HG03378 (cell line): ENCODE measurements around the gene DPPA5.
"Not testable (repeated sequence)": the region's sequence is repeated elsewhere in the genome, so short reads cannot be mapped to it uniquely, and the experiment has no call there.

Source experiments
- ATAC-seq: cut with Tn5 transposase; IDR thresholded peaks from one replicate; pipeline ENCODE4 v1.9.1; 2021; ENCODE audit warnings: mild to moderate bottlenecking, moderate library complexity; ENCODE audit not compliant: unreplicated experiment

Gene DPPA5, protein sequence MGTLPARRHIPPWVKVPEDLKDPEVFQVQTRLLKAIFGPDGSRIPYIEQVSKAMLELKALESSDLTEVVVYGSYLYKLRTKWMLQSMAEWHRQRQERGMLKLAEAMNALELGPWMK

DNA sequence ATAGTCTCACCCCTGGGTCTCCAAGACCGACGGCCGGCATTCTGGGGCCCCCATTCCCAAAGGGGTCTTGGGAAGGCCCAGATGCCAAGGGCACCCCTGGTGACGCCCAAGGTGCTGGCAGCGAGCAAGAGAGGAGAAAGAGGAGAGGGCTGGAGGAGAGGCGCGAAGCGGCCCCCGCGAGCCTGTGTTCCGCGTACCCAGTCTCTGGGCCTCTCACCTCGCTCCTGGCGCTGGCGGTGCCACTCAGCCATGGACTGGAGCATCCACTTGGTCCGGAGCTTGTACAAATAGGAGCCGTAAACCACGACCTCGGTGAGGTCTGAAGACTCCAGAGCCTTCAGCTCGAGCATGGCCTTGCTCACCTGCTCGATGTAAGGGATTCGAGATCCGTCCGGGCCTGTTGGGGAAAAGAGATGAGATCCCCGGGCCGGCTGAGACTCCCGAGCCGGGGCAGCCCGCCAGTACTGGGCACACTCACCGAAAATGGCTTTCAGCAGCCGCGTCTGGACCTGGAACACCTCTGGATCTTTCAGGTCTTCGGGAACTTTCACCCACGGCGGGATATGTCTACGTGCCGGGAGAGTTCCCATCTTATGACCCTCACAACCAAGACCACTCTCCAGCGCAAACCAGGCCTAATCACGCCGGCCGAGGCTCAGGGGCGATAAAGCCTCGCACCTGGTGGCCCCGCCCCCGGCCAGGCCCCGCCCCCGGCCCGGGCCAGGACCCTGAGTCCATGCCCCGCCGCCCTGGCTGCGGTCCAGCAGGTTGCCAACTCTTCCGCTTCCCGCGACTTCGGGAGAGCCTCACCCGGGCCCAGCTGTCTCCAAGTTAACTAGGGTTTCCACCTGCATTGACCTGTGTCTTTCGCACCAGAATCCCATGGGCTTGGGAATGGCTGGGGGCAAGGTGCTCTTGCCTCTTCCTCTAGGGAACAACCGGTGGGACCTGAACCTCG is at the start of gene DPPA5:
DPPA5 (minus strand) TSS at position 641 of the 958 bp plus-strand sequence; CDS start at position 590, 51 bp downstream.
- no peak for ATAC-seq

GRCh38 chr6:73400656-73401055 is 46.6 kb upstream of the DPPA5 start:
- no peak for ATAC-seq

DNA sequence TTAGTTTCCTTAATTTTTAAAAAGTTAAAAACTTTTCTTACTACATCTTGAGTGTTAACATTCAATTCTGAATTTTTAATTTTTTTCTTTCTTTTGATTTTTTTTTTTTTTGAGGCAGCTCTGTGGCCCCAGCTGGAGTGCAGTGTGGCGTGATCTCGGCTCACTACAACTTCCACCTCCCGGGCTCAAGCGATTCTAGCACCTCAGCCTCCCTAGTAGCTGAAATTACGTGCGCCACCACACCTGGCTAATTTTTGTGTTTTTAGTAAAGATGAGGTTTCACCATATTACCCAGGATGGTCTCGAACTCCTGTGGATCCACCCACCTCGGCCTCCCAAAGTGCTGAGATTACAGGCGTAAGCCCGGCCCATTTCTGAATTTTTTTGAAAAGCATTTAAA is 41.8 kb upstream of the DPPA5 start:
- ATAC-seq = no peak

- ATAC-seq = no peak
These were observed 40.7 kb upstream of the DPPA5 start, which contains the start of gene DDX43 for GRCh38 chr6:73394577-73395354. DDX43 (plus strand) TSS chr6:73394828; CDS start chr6:73394906, 78 bp downstream.

DNA sequence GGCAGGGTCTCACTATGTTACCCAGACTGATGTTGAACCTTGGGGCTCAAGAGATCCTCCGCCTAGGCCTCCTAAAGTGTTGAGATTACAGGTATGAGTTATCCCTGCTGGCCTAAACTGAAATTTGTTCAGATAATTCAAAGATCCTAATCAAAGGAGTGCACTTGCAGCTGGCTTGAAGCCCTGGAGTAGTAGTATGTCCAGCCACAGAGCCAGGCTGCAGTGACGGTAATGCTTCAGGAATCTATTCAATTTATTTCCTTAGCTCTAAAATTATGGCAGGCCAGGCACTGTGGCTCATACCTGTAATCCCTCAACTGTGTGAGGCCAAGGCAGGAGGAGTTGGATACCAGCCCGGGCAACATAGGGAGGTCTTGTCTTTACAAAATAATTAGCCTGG is 39.2 kb upstream of the DPPA5 start:
- no peak for ATAC-seq

DNA sequence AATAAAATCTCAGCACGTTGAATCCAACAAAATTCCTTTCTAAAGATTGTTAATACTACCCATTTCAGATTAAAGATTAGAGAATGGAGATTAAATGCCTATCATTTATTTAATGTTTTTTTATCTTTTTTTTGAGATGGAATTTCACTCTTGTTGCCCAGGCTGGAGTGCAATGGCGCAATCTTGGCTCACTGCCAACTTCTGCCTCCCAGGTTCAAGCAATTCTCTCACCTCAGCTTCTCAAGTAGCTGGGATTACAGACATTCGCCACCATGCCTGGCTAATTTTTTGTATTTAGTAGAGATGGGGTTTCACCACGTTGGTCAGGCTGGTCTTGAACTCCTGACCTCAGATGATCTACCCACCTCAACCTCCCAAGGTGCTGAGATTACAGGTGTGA is 38.1 kb upstream of the DPPA5 start:
- ATAC-seq = not testable (repeated sequence)

- ATAC-seq = no peak
These were observed 37.6 kb upstream of the DPPA5 start for GRCh38 chr6:73391675-73392074.

DNA sequence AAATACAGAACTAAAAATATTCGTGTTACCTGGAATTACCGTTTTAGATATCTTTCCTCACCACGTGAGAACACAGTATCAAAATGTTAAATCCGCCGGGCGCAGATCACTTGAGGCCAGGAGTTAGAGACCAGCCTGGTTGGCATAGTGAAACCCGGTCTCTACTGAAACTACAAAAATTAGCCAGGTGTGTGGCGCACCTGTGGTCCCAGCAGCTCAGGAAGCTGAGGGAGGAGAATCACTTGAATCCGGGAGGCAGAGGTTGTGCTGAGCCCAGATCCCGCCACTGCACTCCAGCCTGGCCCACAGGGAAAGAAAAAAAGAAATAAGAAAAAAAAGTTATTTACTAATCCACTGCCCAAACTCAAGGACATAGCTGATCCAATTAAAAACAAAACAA is 35.8 kb upstream of the DPPA5 start:
- no peak for ATAC-seq

DNA sequence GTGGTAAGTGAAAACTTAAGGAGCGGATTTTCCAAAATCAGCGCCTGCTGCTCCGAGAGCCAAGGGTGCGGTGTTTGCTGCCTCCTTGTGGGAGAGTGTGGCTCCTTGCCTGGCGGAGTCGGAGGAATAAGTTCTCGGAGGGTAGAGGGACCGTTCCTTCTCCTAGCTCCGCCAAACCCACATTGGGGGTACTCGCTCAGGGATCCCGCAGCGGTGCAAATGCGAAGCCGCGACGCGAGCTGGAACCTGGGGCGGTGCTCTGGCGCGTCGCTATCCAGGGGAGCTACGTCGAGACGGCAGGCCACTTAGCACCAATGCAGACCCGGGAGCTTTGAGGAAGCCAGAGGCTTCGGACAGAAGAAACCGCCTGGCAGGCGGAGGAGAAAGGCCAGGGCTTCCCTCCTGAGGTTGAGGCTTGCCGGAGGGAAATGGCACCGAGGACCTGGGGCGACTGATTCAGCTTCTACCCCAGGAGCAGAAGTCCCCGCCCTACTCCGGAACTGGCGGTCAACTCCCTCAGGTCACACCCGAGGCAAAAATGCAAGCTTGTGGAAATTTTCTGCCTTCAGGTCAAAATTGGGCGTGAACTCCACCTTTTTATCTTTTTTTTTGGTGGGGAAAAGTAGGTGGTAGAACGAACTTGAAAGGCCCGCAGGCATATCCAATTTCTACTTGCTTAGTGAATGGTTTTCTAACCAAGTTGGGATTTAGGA is 34.9 kb upstream of the DPPA5 start:
- peak; percentile 76 for ATAC-seq

DNA sequence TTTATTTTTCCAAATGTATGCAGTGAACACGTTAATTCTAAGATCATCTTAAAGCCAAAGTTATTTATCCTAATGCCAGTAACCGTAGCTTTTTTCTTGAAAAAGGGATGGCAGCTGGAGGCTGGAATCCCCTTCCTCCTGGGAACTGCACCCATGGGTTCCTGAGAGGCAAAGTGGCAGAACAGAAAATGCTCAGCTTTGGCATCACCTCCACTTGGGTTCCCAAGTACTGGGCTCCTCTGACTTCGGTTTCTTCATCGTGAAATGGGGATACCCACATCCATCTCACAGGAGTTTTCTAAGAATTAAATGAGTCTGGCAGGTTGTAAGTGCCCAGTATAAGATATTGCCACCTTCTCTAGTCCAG is 34.3 kb upstream of the DPPA5 start:
- ATAC-seq = peak; percentile 28

DNA sequence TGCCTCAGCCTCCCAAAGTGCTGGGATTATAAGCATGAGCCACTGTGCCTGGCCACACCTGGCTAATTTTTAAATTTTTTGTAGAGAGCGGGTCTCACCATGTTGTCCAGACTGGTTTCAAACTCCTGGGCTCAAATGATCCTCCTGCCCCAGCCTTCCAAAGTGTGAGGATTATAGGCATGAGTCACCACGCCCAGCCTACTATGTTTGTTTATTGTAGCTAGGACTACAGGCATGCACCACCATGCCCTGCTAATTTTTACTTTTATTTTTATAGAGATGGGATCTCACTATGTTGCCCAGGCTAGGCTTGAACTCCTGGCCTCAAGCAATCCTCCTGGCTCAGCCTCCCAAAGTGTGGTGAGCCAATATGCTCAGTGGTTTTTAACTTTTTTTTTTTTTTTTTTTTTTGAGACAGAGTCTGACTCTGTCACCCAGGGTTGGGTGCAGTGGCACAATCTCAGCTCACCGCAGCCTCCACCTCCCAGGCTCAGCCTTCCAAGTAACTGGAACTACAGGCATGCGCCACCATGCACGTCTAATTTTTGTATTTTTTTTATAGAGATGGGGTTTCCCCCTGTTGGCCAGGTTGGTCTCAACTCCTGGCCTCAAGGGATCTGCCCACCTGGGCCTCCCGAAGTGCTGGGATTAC is 28.5 kb upstream of the DPPA5 start:
- no peak for ATAC-seq

DNA sequence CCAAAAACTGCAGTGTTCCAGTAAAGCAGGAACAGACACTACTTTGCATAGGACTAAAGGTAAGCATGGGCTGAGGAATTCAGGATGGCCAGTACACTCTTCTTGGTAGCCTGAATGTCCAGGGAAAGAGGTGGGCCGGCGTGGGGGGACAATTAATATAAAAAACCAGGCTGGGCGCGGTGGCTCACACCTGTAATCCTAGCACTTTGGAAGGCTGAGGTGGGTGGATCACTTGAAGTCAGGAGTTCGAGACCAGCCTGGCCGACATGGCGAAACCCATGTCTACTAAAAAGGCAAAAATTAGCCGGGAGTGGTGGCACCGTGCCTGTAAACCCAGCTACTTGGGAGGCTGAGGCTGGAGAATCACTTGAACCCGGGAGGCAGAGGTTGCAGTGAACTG is 27.5 kb upstream of the DPPA5 start:
- not testable (repeated sequence) for ATAC-seq

- ATAC-seq = no peak
These were observed 23.1 kb upstream of the DPPA5 start for GRCh38 chr6:73377225-73377624.

- ATAC-seq = no peak
These were observed 21.1 kb upstream of the DPPA5 start for GRCh38 chr6:73375216-73375615.

DNA sequence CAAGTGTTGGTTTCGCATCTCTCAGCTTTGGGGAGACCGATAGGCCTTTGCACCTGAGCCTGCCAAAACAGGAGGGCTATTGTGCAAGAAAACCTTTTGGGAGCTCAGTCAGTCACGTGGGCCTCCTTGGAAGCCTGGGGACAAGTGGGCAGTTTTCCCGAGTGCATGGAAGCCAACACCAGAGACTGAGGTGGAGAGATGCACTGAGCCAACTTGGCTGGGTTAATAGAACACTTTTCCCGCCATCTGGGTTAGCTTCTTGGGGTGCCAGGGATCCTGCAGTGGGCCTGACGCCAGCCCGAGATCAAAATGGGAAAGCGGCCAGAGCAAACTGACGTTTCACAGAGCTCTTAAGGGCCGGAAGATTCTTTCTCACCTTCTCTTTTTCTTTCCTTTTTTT is 18.4 kb upstream of the DPPA5 start:
- no peak for ATAC-seq

DNA sequence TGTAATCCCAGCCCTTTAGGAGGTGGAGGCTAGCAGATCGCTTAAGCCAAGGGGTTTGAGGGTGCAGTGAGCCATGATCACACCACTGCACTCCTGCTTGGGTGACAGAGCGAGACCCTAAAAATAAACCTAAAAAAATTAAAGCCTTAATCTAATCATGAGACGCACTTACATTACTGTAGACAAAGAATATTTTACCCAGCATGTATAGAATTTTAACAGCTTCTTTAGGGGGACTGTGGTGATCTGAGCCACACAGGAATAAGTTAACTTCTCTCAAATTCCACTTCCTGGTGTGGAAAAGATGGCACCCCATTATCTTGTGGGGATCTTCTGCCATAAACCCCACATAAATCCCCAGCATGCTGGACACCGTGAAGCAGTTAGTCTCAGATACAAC is 17.9 kb upstream of the DPPA5 start:
- ATAC-seq = no peak

- ATAC-seq = no peak
These were observed 15.5 kb upstream of the DPPA5 start, which contains the start of gene OOEP for GRCh38 chr6:73369563-73369962. OOEP (minus strand) TSS chr6:73369897; CDS start chr6:73369792, 105 bp downstream.

GRCh38 chr6:73369157-73369556 is 15.1 kb upstream of the DPPA5 start:
- no peak for ATAC-seq

DNA sequence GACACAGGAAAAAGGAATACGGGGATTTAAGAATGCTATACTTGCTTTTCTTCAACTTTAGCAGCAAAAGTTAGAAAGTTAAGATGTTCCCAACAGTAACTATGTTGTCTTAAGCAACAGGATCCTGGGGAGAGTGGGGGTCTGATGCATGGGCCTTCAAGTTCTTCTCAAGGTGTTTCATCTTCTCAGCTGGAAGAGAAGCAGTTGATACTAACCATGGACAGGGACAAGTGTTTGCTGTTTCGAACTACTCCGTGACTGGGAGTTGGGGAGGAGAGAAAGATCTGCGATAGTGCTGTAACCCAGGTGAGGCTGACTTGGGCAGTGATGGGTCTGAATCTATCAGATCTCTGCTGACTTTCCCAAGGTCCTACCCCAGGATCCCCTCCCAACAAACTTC is 14.6 kb upstream of the DPPA5 start:
- ATAC-seq = no peak

GRCh38 chr6:73367761-73368355 is 13.8 kb upstream of the DPPA5 start:
- no peak for ATAC-seq
